HEK293 (cell line): ENCODE measurements around the gene IGIP.

Experiments
- CTCF ChIA-PET: fragments of 350-600 bp; formaldehyde crosslinking; extraction: SDS; loops from one replicate; lab custom pipeline; 2021; ENCODE audit warnings: antibody characterized with exemption; lab: Yijun Ruan, JAX
- POLR2A ChIA-PET: fragments of 300-600 bp; formaldehyde crosslinking; extraction: SDS; loops from one replicate; lab custom pipeline; 2020; ENCODE audit warnings: antibody characterized with exemption, inconsistent platforms; lab: Yijun Ruan, JAX
- H3K27ac ChIP-seq: fragments of 200-500 bp; sonication (Bioruptor generic); 2 replicates; pipeline ENCODE4 v1.5.1; 2014; ENCODE audit warnings: low read depth, low read length, control low read depth, inconsistent platforms; ENCODE audit errors: extremely low read depth
- H3K36me3 ChIP-seq, 2 experiments: fragments of 200-500 bp in 1 of 2; sonication (Bioruptor generic) in 1 of 2; 1 replicate in 1 of 2; 2 replicates in 1 of 2; pipeline ENCODE4 v1.5.1; 2014 to 2017; ENCODE audit warnings: inconsistent platforms in 2 of 2, low read length in 2 of 2; ENCODE audit not compliant: control insufficient read depth in 2 of 2, insufficient read depth in 1 of 2
- H3K4me1 ChIP-seq: fragments of 200-500 bp; sonication (Bioruptor generic); 2 replicates; pipeline ENCODE4 v1.5.1; 2014; ENCODE audit warnings: mild to moderate bottlenecking, low read length, inconsistent platforms; ENCODE audit not compliant: control insufficient read depth, insufficient read depth
- H3K4me3 ChIP-seq: 2 replicates; pipeline ENCODE4 v1.5.1; 2011; ENCODE audit warnings: low read depth, mild to moderate bottlenecking, control low read depth, low read length, moderate library complexity
- H3K9me3 ChIP-seq: fragments of 200-500 bp; sonication (Bioruptor generic); 2 replicates; pipeline ENCODE4 v1.5.1; 2014; ENCODE audit warnings: low read depth, low read length, inconsistent platforms; ENCODE audit not compliant: control insufficient read depth, insufficient read depth
- ATF2 ChIP-seq: fragments of 450-650 bp; formaldehyde crosslinking; IDR thresholded peaks from 2 replicates; pipeline ENCODE4 v1.5.1; 2016; ENCODE audit warnings: missing biosample characterization, missing genetic modification characterization, low read depth
- GLI4 ChIP-seq: fragments of 450-650 bp; formaldehyde crosslinking; IDR thresholded peaks from 2 replicates; pipeline ENCODE4 v1.5.1; 2016; ENCODE audit warnings: missing biosample characterization, missing genetic modification characterization
- HOXC10 ChIP-seq: sonication (generic); formaldehyde crosslinking; IDR thresholded peaks from 2 replicates; pipeline ENCODE4 v1.8.1; 2023; ENCODE audit warnings: mild to moderate bottlenecking, missing genetic modification reagents
- OSR2 ChIP-seq: fragments of 450-650 bp; formaldehyde crosslinking; IDR thresholded peaks from 2 replicates; pipeline ENCODE4 v1.5.1; 2016; ENCODE audit warnings: missing biosample characterization, missing genetic modification characterization
- PRDM10 ChIP-seq: fragments of 450-650 bp; formaldehyde crosslinking; IDR thresholded peaks from 2 replicates; pipeline ENCODE4 v1.5.1; 2016; ENCODE audit warnings: missing biosample characterization, missing genetic modification characterization
- TCF7L2 ChIP-seq: IDR thresholded peaks from 2 replicates; pipeline ENCODE4 v1.6.1; 2011; ENCODE audit warnings: low read depth, mild to moderate bottlenecking, inconsistent platforms, low read length, moderate library complexity, borderline replicate concordance
- ZFP3 ChIP-seq: fragments of 450-650 bp; formaldehyde crosslinking; IDR thresholded peaks from 2 replicates; pipeline ENCODE4 v1.5.1; 2016; ENCODE audit warnings: low read depth, missing biosample characterization, missing genetic modification characterization
- ZFP69B ChIP-seq: fragments of 450-650 bp; formaldehyde crosslinking; IDR thresholded peaks from 2 replicates; pipeline ENCODE4 v1.5.1; 2016; ENCODE audit warnings: missing biosample characterization, missing genetic modification characterization
- ZNF121 ChIP-seq: fragments of 450-650 bp; formaldehyde crosslinking; IDR thresholded peaks from 2 replicates; pipeline ENCODE4 v1.5.1; 2016; ENCODE audit warnings: missing biosample characterization, missing genetic modification characterization
- ZNF146 ChIP-seq: fragments of 450-650 bp; formaldehyde crosslinking; IDR thresholded peaks from 2 replicates; pipeline ENCODE4 v1.5.1; 2016; ENCODE audit warnings: missing biosample characterization, missing genetic modification characterization
- ZNF18 ChIP-seq: fragments of 450-650 bp; formaldehyde crosslinking; IDR thresholded peaks from 2 replicates; pipeline ENCODE4 v1.5.1; 2016; ENCODE audit warnings: missing biosample characterization, missing genetic modification characterization
- ZNF24 ChIP-seq: fragments of 450-650 bp; formaldehyde crosslinking; IDR thresholded peaks from 2 replicates; pipeline ENCODE4 v1.5.1; 2016; ENCODE audit warnings: missing biosample characterization, missing genetic modification characterization
- ZNF26 ChIP-seq: fragments of 450-650 bp; formaldehyde crosslinking; IDR thresholded peaks from 2 replicates; pipeline ENCODE4 v1.5.1; 2016; ENCODE audit warnings: missing biosample characterization, missing genetic modification characterization
- ZNF335 ChIP-seq: fragments of 450-650 bp; formaldehyde crosslinking; conservative IDR thresholded peaks from 2 replicates; pipeline ENCODE4 v1.5.1; 2016; ENCODE audit warnings: missing biosample characterization, missing genetic modification characterization
- ZNF449 ChIP-seq: fragments of 450-650 bp; formaldehyde crosslinking; IDR thresholded peaks from 2 replicates; pipeline ENCODE4 v1.5.1; 2017; ENCODE audit warnings: missing biosample characterization, mild to moderate bottlenecking, missing genetic modification characterization, moderate library complexity
- ZNF514 ChIP-seq: fragments of 450-650 bp; formaldehyde crosslinking; IDR thresholded peaks from 2 replicates; pipeline ENCODE4 v1.5.1; 2016; ENCODE audit warnings: missing biosample characterization, missing genetic modification characterization
- ZNF555 ChIP-seq: fragments of 450-650 bp; formaldehyde crosslinking; conservative IDR thresholded peaks from 2 replicates; pipeline ENCODE4 v1.5.1; 2017; ENCODE audit warnings: missing biosample characterization, mild to moderate bottlenecking, missing genetic modification characterization, inconsistent platforms
- ZNF629 ChIP-seq: fragments of 450-650 bp; formaldehyde crosslinking; IDR thresholded peaks from 2 replicates; pipeline ENCODE4 v1.5.1; 2017; ENCODE audit warnings: missing biosample characterization, missing genetic modification characterization
- ZNF830 ChIP-seq: fragments of 450-650 bp; IDR thresholded peaks from 2 replicates; pipeline ENCODE4 v1.5.0; 2018; ENCODE audit warnings: missing biosample characterization, missing genetic modification characterization, low read depth, mild to moderate bottlenecking, moderate library complexity

IGIP gene

GRCh38 chr5:140131967-140132409, 6.3 kb downstream of the IGIP start (continued):
- TF ChIP-seq PRDM10 (tag by site-specific recombination) (no peak), ZNF26 (tag by site-specific recombination) (no peak), ZNF449 (tag by site-specific recombination) (no peak)

- Histone ChIP-seq H3K27ac (no peak overlapping the region), H3K4me3 (no peak overlapping the region), H3K9me3 (no peaks in the 10 kb centered on the region), H3K4me1 (no peaks in the 10 kb centered on the region; the same call in 1 of the 2 replicates), H3K36me3 (no peaks in the 10 kb centered on the region)
- CTCF ChIA-PET: interaction anchor here (0.5 to 3.4 kb wide), 6 partner anchors 10 to 368 kb away, joined by 3 to 35 read pairs (median 4); no protein-coding TSS in a partner anchor
- TF ChIP-seq ZNF514 (tag by site-specific recombination) (no peak), OSR2 (no peak), TCF7L2 (no peak)
- POLR2A ChIA-PET: no interaction called here
Observed at GRCh38 chr5:140133514-140134167, 7.9 kb downstream of the IGIP start.

- no peaks in the 10 kb centered on the region; the same call in 1 of the 2 replicates for H3K4me1 ChIP-seq
- no peaks in the 10 kb centered on the region for H3K36me3 ChIP-seq
- H3K27ac ChIP-seq: no peak overlapping the region
- ChIA-PET CTCF (interaction anchor here (0.5 to 3.4 kb wide), 6 partner anchors 10 to 369 kb away, joined by 3 to 35 read pairs (median 6); no protein-coding TSS in a partner anchor), POLR2A (no interaction called here)
- no peak overlapping the region for H3K4me3 ChIP-seq
- H3K9me3 ChIP-seq: no peaks in the 10 kb centered on the region
- TF ChIP-seq GLI4 (tag by site-specific recombination) (no peak), ZNF121 (tag by site-specific recombination) (no peak), ZNF830 (tag by site-specific recombination) (no peak), ZNF18 (tag by site-specific recombination) (no peak), ZNF555 (tag by site-specific recombination) (no peak), ZNF629 (tag by site-specific recombination) (peak; percentile 61; the same call in 1 of the 2 replicates), ZNF24 (tag by site-specific recombination) (no peak), HOXC10 (CRISPR knock-in tag) (no peak), ZFP69B (no peak), ZFP3 (tag by site-specific recombination) (no peak), ZNF146 (no peak), ATF2 (tag by site-specific recombination) (peak; percentile 84), ZNF335 (tag by site-specific recombination) (0 out of 2 replicates have a peak, but pooled peaks have one; percentile 11)
Observed at GRCh38 chr5:140134277-140134935, 8.7 kb downstream of the IGIP start.
